Measurements from ENCODE around the gene MVK.

GRCh38 chr12:109554761-109555160, 18.8 kb upstream of the MVK start:
- TF ChIP-seq CTCF (IDR thresholded peaks at IDR 0.05) (no peak), POLR2A (IDR thresholded peaks at IDR 0.05) (no peak), EP300 (IDR thresholded peaks at IDR 0.05) (no peak)
